Measurements from ENCODE around the gene DNAJB6. TPM values are rescaled to one million over a fixed set of nuclear protein-coding genes. Genes with fewer than 3 reads are reported as not detected.

The DNAJB6 gene
- polyA plus RNA-seq, 4 donors = 144 to 171 (median 163) TPM

DNA sequence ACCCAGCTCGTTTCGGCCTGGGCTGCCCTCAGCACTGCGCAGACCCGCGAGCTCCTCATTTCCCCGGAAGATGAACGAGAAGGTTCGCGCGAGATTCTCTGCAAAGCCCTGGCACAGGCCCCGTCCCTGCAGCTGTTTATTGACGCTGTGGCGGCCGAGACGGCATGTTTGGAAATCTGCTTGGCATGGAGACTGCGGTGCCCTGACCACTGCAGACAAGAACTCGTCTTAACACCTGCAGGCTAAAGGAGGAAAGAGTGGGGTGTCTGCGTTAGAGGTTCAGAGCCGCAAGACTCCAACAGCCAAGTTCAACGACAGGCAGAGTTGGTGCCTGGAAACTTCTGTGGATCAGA lies 125.6 kb downstream of the DNAJB6 start:
- no peak for DNase-seq (ENCODE audit: low read depth in 4 of 4, low spot score in 3 of 4)

DNA sequence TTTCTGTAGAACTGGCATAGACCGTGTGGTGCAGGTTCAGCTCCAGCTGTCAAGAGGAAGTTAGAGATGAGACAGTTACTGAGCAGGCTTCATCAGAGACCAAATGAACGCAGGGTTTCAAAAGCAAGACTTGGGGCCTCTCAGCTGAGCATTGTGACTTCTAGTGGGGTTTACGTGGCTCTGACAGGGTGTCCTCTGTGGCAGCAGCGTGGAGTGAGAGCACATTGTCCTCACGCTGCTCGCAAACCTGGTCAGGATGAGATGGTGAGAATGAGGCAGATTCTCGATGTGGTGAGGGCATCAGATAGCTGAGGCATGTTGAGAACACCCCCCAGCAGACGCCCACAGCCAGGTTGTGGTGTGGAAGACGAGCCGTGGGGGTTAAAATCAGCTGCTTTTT lies 126.0 kb downstream of the DNAJB6 start:
- DNase-seq (ENCODE audit: low read depth in 4 of 4, low spot score in 3 of 4) = no peak

DNA sequence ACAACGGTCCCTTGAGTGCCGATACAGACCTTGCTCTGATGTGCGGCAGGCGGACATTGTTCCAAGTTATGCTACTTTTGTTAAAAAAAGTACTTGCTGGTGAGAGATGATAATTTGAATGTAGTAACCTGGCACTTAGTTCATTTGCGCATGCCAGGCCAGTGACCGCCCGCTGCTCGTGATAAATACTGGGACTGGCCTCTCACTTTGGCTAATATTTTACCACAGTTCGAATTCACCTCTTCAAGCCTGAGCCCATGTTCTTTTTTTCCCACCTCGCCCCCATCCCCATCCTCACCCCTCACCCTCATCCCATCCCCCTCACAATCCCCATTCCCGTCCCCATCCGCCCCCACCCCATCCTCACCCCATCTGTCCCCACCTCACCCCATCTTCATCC lies 126.4 kb downstream of the DNAJB6 start:
- no peak for DNase-seq (ENCODE audit: low read depth in 4 of 4, low spot score in 3 of 4)

DNA sequence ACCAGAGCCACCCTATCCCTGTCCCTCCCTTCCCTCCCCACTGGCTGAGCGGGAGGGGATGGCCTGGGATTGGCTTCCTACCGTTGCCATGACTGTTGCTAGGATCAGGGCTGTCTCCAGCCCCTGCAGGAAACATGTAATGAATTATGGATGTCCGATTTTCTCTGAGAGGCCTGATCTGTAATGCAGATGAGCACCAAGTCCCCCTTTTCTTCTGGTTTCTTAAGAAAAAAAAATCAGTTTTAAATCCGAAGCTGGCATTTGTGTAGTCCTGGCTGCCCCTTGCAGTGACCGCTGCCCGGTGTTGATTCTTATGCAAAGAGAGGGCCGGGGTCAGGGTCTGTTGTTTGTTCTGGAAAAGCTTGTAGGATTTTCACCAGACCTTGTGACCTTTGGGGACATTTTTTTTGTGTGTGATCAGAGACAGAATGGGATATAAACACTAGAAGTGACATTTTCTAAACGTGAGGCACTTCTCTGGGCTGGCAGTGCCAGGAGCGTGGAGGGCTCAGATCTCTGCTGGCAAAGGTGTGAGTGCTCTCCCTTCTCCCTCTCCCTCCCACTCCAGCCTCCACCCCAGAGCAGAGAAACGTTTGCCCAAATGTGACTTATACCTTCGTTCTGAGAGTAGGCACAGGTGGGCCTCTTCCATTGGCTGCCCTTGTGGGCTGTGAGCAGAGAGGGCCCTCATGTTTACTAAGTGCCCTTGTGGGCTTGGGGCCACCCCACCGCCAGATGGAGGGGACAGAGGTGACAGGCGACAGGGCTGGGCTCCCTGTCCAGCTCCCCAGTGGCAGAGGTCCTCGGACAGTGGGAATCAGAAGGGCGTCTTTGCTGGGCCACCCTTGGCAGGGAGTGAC lies 127.5 kb downstream of the DNAJB6 start:
- no peak for DNase-seq (ENCODE audit: low read depth in 4 of 4, low spot score in 3 of 4)

DNA sequence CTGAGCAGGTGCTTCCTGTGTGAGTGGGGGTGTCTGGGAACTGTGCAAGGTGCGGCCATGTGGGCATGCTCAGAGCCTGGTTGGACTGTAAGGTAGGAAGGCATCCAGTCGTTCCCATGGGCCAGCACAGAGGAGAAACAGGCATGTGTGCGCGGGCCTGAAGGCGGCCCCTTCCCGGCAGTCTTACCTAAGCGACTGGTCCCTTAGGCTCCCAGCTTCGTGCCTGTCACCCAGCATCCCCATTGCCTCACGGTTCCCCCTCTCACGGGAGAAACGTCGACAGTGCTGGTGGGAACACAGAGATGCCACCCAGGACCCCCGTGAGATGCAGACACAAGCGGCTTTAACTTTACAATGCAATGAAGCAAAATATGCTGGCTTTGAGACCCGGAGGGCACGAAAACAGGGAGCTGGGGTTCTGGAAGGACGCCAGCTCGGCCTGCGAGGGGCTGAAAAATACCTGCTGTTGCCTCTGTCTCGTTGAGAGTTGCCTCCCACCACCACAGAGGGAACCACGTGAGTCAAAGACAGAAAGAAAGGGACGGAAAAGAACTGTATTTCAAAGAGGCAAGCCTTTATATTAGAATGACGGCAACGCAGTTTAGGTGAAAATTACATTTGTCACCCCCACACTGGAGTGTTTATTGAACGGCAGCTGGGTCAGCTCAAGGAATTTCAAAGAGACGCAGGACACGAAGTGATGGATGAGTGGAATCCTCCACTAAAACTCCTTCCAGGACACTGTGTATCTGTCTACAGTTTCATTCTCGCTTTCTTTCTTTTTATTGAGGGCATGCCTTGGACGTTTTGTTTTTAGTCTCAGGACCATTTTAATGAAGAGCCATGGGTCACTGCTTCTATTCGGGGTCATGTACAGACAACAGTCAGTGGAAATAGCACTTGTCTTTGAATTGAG lies 128.4 kb downstream of the DNAJB6 start:
- no peak for DNase-seq (ENCODE audit: low read depth in 4 of 4, low spot score in 3 of 4)

DNA sequence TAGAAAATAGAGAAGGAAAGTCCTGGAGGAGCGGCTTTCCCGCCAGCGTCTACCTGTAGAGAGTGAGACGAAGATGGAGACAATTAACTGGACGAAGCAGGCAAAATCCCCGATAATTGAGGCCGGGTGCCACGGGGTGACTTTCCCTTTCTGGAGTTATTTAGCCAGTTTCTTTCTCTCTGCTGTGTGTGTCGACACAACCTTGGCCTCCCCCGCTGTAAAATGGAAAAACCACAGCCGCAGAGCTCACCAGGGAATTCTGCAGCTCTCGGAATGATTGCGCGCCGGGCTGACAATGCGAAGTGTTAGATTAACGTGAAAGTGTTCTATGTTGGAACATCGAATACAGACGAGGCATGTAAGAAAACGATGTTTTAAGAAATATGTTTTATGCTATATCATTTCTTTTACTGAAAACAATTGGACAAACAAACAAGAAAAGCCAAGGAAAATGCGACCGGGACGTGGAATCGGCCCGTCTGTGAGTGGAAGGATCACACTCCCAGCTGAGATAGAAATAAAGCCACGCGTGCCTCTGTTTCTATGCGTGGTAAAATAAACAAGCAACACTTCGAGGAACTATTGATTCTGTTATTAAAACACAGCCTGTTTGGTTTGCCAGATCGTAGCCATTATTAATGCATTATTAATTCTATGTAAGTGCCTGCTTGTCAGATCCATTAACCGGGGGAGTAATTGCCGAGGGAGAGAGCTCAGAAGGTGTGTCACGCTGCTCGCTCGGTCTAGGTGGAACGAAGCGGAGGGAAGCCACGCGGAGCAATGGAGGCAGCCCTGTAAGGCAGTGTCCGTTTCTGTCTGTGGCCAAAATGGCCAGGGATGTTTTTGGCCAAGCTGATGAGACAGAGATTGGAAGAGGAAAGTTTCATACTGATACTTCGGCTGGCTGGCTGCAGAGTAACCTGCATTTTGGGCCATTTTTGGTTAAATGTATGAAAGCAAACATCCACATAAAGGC lies 129.4 kb downstream of the DNAJB6 start:
- DNase-seq (ENCODE audit: low read depth in 4 of 4, low spot score in 3 of 4) = no peak

DNA sequence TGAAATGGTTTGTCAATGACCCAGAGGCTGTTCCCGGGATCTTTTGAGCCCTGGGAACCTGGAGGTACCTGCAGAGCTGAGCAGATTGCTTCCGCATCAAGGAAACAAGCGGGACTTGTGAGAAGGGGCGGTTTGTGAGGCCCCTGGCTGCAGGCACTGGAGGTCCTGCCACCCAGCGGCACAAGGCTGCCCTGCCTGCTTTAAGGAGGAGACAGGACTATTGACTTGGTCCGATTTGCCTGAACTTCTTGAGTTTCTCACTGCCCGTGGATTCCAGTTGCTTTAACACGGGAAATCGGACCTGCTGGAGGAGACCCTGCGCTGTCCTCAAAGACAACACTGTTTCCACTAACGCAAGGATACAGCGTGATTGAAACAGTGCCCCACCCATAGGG lies 130.1 kb downstream of the DNAJB6 start:
- DNase-seq (ENCODE audit: low read depth in 4 of 4, low spot score in 3 of 4) = no peak

Other genes with a start within 250 kb of the DNAJB6 start
- 10 to 100 TPM; 39.6 to 45.3 (median 40.6) TPM for gene UBE3C, start 198.1 kb upstream of the DNAJB6 start, polyA plus RNA-seq (ENCODE audit: insufficient read length in 4 of 4)

All from left renal pelvis (tissue), 4 donors.